Glomerular visceral epithelial cell (primary cell): ENCODE data around the gene RACK1.
"Not testable (repeated sequence)": the region's sequence is repeated elsewhere in the genome, so short reads cannot be mapped to it uniquely, and the experiment has no call there.

Experiments used
- DNase-seq: peaks from one replicate; pipeline ENCODE4 v3.0.0-alpha.2; 2016; ENCODE audit errors: extremely low spot score

RACK1 gene

GRCh38 chr5:181214249-181214648 lies 29.5 kb downstream of the RACK1 start:
- not testable (repeated sequence) for DNase-seq

GRCh38 chr5:181212934-181213333 lies 30.8 kb downstream of the RACK1 start:
- no peak for DNase-seq

DNA sequence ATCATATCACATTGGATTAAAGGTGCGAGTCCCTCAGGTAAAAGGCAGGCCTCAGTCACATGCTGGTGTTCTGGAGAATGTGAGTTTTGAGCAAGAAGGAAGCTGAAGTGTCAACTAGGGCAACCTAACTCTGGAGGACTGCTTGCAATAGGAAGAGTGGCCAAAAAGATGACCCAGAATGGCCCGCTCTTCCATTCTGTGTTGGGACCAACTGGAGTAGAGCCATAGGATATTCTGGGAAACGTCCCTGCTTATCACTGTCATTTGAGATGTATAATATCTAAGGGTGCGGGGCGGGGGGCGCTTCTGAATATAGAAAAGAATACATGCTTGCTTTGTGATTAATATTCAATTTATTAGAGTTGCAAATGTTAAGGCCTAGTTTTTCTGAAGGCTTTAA lies 31.6 kb downstream of the RACK1 start:
- no peak for DNase-seq

DNA sequence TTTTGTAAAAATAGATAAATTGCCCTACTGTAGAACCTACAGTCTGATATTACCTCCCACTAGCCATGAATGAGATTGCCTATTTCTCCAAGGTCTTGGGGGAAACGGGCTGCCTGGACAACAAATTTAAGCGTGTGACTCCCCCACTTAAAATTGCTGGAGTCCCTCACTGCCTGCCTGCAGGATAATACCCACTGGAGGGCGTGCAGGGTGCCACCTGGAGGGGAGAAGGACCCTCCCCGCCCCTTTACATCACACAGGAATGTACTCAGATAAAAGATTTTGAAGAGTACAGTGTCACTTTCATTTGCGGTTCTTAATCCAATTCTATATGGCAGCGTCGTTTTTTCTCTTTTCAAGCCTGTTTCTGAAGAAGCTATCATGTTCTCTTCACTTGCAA lies 32.5 kb downstream of the RACK1 start:
- no peak for DNase-seq

- DNase-seq: not testable (repeated sequence)
Observed at GRCh38 chr5:181210698-181211097, 33.0 kb downstream of the RACK1 start.

- not testable (repeated sequence) for DNase-seq
Observed at GRCh38 chr5:181210148-181210547, 33.6 kb downstream of the RACK1 start.

- DNase-seq: not testable (repeated sequence)
Observed at GRCh38 chr5:181209006-181209405, 34.7 kb downstream of the RACK1 start.

DNA sequence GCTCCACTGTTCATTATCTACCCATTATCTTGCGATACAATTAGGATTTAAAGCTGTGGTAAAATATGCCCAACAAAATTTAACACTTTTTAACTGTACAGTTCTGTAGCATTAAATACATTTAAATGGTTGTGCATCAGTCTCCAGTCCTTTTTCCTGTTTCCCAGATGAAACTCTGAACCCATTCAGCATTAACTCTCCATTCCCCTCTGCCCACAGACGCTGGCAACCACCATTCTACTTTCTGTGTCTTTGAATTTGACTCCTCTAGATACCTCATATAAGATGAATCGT lies 35.8 kb downstream of the RACK1 start:
- no peak for DNase-seq

- DNase-seq: peak; percentile 89
Observed at GRCh38 chr5:181207214-181207959, 36.3 kb downstream of the RACK1 start.

DNA sequence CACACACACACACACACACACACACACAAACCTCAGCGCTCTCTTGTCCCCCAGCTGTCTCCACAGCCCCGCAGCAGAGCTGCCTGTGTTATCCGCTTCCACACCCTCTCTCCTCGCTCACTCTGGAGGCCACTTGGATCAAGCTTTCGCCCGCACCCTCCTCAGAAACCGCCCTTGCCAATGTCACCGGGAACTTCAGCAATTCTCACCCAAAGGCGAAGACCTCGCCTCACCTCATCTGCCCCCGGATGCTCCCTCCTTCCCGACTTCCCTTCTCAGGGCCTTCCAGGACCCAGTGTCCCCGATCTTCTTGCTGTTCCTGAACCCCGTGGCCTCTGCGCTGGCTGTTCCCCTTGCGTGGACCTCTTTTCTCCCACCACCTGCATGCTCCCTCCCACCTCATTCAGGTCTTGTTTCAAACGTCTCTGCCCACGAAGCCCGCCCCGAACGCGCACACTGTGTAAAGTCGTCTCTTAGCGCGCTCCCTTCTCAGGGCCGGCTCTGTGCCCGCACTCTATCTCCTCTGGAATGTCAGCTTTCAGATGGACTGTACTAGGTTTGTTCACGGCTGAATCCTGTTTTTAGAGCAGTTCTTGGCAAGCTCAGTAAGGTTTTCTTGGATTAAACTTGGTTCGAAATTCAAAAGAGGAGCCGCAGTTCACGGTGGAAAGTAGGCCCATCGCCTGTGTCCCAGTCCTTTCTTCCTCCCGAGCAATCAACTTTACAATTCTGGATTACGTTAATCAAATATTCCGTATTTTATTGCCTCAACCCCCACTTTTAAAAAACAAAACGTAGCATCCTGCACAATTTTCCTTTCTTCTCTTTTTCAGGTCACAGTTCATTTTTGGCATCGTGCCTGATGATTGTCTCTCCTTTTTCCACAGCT lies 37.7 kb downstream of the RACK1 start:
- DNase-seq: no peak

- DNase-seq: peak; percentile 69
Observed at GRCh38 chr5:181204826-181205760, 38.6 kb downstream of the RACK1 start, which contains the start of gene TRIM7. Gene TRIM7 (minus strand): TSS chr5:181205196. CDS start chr5:181205110, 86 bp downstream.

DNA sequence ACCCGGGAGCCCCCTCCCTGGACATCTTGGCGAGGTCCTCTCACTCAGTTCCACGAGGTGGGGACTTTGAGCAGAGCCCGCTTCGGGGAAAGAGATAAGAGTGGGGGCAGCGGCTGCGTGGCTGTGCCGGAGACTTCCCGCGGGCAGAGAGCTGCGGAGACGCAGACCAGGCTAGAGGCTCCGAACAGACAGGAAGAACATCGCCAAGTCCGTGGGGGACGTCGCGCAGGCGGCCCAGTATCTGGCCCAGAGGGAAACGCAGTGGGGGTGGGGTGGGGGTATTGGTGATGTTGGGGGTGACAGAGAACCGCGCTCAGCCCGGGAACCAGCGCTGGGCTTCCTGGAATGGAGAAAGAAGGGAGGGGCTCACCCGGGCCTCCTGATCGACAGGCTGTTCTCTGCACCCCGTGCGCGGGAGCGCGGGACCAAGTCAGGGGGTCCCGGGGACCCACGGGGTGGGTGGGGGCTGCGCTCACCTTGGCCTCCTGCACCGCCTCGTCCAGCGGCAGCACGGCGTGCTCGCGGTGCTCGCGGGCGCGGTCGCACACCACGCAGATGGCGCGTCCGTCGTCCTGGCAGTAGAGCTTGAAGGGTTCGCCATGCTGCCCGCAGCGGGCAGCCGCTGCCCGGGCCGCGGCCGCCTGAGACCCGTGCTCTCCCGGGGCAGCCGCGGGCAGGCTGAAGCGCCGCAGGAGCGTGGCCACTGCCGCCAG lies 39.4 kb downstream of the RACK1 start:
- no peak for DNase-seq

GRCh38 chr5:181203777-181204112 lies 40.0 kb downstream of the RACK1 start:
- DNase-seq: no peak

GRCh38 chr5:181203093-181203711 lies 40.5 kb downstream of the RACK1 start:
- no peak for DNase-seq

GRCh38 chr5:181200816-181201215 lies 42.9 kb downstream of the RACK1 start:
- DNase-seq: no peak

DNA sequence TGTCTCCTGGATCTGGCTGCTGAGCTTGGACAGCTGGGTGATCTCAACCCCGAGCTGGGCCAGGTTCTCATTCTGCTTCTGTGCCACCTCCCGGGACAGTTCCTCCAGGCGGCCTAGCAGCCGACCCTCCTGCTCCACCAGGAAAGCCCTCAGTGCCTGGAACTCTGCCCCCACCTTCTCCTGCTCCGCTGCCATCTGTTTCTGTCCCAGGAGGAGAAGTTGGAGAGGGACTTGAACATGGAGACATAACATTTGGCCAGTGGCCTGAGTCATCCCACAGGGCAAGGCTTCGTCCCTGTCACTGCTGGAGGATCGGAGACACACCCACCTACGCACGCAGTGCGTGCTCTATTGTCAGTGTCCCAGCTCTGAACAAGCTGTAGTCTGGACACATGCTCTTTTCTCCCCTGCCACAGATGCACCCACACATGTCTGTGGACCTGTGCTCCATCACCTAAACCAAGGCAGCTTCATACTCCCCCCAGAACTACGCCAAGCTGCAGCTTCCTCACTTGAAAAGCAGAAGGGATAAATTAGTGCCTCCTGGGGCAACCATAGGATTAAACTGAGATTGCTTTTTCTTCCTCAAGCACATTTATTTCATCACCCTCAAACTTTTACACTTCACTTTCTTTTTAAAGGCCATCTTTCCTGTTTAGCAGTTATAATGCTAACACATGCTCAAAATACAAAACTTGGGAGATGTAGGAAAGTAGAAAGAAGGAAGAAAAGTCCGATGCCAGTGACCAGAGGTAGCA lies 43.6 kb downstream of the RACK1 start:
- no peak for DNase-seq

GRCh38 chr5:181198905-181199519 lies 44.7 kb downstream of the RACK1 start:
- DNase-seq: no peak

GRCh38 chr5:181198106-181198685 lies 45.5 kb downstream of the RACK1 start:
- DNase-seq: no peak

- DNase-seq: no peak
Observed at GRCh38 chr5:181197326-181197951, 46.3 kb downstream of the RACK1 start.
